GM13976 (cell line): ENCODE measurements around the gene GGTLC1.

Source experiments
- DNase-seq: peaks from one replicate; pipeline ENCODE4 v3.0.0; 2012; ENCODE audit warnings: low spot score
- in situ Hi-C: fragments of 300-500 bp; cut with MboI; formaldehyde crosslinking; loops from one replicate; pipeline ENCODE4 v1.12.0; 2022; ENCODE audit warnings: low sequenced_read_pairs, mixed read lengths, inconsistent platforms; ENCODE audit not compliant: unreplicated experiment
- TF ChIP-seq, protein P1 (sequence below): IDR thresholded peaks from 2 replicates; pipeline ENCODE4 v1.5.1; 2012; ENCODE audit warnings: borderline replicate concordance, mild to moderate bottlenecking; ENCODE audit not compliant: insufficient read depth; ENCODE audit errors: extremely low read depth, missing control alignments, control extremely low read depth

Gene GGTLC1

DNA sequence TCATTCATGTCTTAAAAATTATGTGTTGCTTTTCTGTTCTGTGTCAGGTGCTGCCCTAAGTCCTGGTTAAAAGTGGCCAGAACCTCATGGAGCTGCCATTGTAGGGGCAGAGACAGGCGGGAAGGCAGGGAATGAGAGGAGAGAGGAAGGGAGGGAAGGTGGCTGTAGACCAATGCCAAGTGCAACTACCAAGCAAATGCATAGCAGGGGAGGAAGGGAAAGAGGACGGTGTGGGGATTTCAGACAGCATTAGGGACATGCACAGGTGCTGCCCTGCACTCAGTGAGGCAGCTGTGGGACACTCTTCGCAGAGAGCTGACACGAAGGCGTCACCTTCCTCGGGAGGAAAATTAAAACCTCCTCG, 21.0 kb downstream of the GGTLC1 start:
- TF ChIP-seq, protein P1, sequence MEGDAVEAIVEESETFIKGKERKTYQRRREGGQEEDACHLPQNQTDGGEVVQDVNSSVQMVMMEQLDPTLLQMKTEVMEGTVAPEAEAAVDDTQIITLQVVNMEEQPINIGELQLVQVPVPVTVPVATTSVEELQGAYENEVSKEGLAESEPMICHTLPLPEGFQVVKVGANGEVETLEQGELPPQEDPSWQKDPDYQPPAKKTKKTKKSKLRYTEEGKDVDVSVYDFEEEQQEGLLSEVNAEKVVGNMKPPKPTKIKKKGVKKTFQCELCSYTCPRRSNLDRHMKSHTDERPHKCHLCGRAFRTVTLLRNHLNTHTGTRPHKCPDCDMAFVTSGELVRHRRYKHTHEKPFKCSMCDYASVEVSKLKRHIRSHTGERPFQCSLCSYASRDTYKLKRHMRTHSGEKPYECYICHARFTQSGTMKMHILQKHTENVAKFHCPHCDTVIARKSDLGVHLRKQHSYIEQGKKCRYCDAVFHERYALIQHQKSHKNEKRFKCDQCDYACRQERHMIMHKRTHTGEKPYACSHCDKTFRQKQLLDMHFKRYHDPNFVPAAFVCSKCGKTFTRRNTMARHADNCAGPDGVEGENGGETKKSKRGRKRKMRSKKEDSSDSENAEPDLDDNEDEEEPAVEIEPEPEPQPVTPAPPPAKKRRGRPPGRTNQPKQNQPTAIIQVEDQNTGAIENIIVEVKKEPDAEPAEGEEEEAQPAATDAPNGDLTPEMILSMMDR = no peak
- in situ Hi-C loops = no loop called here
- DNase-seq = no peak

DNA sequence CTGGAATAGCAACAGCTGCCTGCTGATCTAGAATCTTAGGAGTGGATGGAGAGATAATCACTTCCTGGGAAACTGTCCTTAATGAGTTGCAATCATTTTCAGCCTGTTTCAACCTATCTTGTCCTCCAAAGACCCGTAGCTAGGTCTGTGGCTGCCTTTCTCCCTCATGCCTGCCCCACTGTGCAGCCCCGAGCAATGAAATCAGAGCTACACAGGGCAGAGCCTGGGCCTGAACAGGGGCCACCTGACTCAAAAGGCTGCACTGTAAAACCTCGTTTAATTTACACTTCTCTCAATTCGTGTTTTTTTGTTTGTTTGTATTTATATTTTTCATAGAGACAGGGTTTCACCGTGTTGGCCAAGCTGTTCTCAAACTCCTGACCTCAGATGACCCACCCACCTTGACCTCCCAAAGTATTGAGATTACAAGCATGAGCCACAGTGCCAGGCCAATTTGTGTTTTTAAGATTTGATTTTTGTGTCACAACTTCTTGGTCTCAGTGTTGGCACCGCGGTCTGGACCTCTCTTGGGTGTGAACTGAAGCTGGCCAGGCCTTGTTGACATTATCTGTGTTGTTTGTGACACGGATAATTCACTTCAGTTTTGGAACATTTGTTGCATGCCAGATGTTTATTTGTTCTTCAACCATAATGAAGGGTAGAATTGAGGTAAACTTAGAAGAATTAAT, 21.5 kb downstream of the GGTLC1 start:
- TF ChIP-seq, protein P1 = no peak
- in situ Hi-C loops = no loop called here
- DNase-seq = no peak

GRCh38 chr20:23966298-23966697, 22.3 kb downstream of the GGTLC1 start:
- no peak for DNase-seq
- TF ChIP-seq, protein P1 = no peak
- in situ Hi-C loops = no loop called here

GRCh38 chr20:23963941-23964340, 24.6 kb downstream of the GGTLC1 start:
- TF ChIP-seq, protein P1 = no peak
- DNase-seq = no peak
- in situ Hi-C loops = no loop called here

GRCh38 chr20:23962272-23962671, 26.3 kb downstream of the GGTLC1 start:
- TF ChIP-seq, protein P1 = no peak
- DNase-seq = no peak
- in situ Hi-C loops = no loop called here

- in situ Hi-C loops = no loop called here
- TF ChIP-seq, protein P1 = no peak
- DNase-seq = no peak
Measured at GRCh38 chr20:23959054-23959453, 29.5 kb downstream of the GGTLC1 start.

GRCh38 chr20:23955896-23956295, 32.7 kb downstream of the GGTLC1 start:
- in situ Hi-C loops = no loop called here
- TF ChIP-seq, protein P1 = no peak
- DNase-seq = no peak
